Measurements from ENCODE around the gene USP5. TPM values are rescaled to one million over a fixed set of nuclear protein-coding genes. Genes with fewer than 3 reads are reported as not detected.

The USP5 gene
- total RNA-seq, 3 donors from 2014 or later (not counting 1 experiment from before 2014, with no cell fraction given), result 48.3 to 67.2 (median 57.2) TPM

DNA sequence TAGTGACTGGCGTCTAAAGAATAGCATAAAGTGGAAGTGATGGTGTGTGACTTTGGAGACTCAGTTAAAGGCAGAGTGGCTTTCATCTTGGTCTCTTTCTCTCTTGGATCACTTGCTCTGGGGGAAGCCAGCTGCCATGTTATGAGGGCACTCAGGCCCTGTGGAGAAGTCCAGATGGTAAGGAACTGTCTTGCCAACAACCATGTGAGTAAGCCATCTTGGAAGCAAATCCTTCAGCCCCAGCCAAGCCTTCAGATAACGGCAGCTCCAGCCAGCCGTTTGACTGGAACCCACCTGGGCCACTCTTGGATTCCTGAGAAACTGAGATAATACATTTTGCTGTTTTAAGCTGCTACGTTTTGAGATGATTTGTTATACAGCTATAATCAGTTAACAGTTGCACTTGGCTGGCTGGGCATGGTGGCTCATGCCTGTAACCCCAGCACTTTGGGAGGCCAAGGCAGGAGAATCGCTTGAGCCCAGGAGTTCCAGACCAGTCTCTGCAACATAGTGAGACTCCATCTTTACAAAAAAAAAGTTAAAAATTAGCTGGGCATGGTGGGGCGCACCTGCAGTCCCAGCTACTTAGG is 45.0 kb downstream of the USP5 start:
- ATAC-seq (no peak), DNase-seq (no peak)
- H3K27me3 ChIP-seq (ENCODE audit: control insufficient read depth, insufficient read depth, low read length), result no peaks in the 10 kb centered on the region
- Mint-ChIP-seq H3K36me3 (no peaks in the 10 kb centered on the region), H3K4me3 (no peak overlapping the region), H3K27me3 (ENCODE audit: low read depth in 2 of 2) (no peaks in the 10 kb centered on the region), H3K27ac (no peak overlapping the region), H3K4me1 (no peaks in the 10 kb centered on the region), H3K9me3 (no peaks in the 10 kb centered on the region)
- H3K27ac ChIP-seq (ENCODE audit: low read length), result no peak overlapping the region
- H3K36me3 ChIP-seq (ENCODE audit: control insufficient read depth, insufficient read depth, low read length), result no peaks in the 10 kb centered on the region
- no peak for TF ChIP-seq CTCF (IDR thresholded peaks at IDR 0.05)
- intact Hi-C loops (cut with micrococcal nuclease), result no loop called here
- H3K4me1 ChIP-seq (ENCODE audit: control insufficient read depth, insufficient read depth, low read length), result peaks cover 2% of the 10 kb centered on the region
- no peaks in the 10 kb centered on the region for H3K9me3 ChIP-seq (ENCODE audit: control insufficient read depth, insufficient read depth, low read length)
- WGBS (ENCODE audit: insufficient coverage), result 90% methylated on average over 6 of the region's 6 CpGs
- no peak overlapping the region for H3K4me3 ChIP-seq (ENCODE audit: low read length)

DNA sequence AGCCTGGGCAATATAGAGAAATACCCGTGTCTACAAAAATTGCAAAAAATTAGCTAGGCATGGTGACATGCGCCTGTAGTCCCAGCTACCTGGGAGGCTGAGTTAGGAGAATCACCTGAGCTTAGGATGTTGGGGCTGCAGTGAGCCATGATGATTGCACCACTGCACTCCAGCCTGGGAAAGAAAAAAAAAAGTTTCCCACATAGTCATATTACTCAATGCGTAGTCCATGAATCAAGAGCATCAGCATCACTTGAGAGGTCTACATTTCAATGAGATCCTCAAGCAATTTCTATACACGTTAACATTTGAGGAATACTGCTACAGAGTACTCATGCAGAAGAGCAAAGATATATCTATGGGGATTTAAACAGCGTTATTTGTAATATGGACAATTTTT is 47.5 kb downstream of the USP5 start:
- H3K36me3 ChIP-seq (ENCODE audit: control insufficient read depth, insufficient read depth, low read length), result no peaks in the 10 kb centered on the region
- Mint-ChIP-seq H3K9me3 (no peaks in the 10 kb centered on the region), H3K4me1 (no peaks in the 10 kb centered on the region), H3K36me3 (no peaks in the 10 kb centered on the region), H3K27ac (no peak overlapping the region), H3K27me3 (ENCODE audit: low read depth in 2 of 2) (no peaks in the 10 kb centered on the region), H3K4me3 (no peak overlapping the region)
- TF ChIP-seq CTCF (IDR thresholded peaks at IDR 0.05), result no peak
- H3K4me3 ChIP-seq (ENCODE audit: low read length), result no peak overlapping the region
- WGBS (ENCODE audit: insufficient coverage), result 71% methylated on average over 4 of the region's 5 CpGs
- no peak overlapping the region for H3K27ac ChIP-seq (ENCODE audit: low read length)
- no peak for ATAC-seq
- no peak for DNase-seq
- no peaks in the 10 kb centered on the region for H3K9me3 ChIP-seq (ENCODE audit: control insufficient read depth, insufficient read depth, low read length)
- intact Hi-C loops (cut with micrococcal nuclease), result no loop called here
- H3K4me1 ChIP-seq (ENCODE audit: control insufficient read depth, insufficient read depth, low read length), result peaks cover 4% of the 10 kb centered on the region
- H3K27me3 ChIP-seq (ENCODE audit: control insufficient read depth, insufficient read depth, low read length), result no peaks in the 10 kb centered on the region

DNA sequence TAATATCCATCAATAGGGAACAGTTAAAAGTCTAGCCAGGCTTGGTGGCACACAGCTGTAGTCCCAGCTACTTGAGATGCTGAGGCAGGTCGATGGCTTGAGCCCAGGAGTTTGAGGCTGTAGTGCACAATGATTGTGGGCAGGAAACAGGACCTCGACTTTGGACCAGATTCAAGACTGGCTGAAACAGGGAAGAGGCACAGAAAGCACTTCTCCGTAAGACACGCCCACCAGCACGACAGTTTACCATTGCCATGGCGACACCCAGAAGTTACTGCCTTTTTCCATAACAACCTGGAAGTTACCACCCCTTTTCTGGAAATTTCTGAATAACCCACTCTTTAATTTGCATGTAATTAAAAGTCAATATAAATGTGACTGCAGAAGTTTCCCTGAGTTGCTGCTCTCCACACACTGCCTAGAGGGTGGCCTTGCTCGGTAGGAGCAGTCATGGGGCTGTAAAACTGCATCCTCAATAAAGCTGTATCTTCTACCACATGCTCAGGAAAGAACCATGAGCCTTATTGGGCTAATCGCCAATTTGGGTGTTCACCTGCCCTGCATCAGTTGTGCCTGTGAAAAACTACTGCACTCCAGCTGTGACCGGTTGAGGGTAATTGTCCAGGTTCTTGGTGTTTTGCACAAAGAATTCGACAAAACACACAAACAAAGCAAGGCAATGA is 48.0 kb downstream of the USP5 start:
- Histone ChIP-seq H3K27me3 (ENCODE audit: control insufficient read depth, insufficient read depth, low read length) (no peaks in the 10 kb centered on the region), H3K4me1 (ENCODE audit: control insufficient read depth, insufficient read depth, low read length) (peaks cover 9% of the 10 kb centered on the region), H3K9me3 (ENCODE audit: control insufficient read depth, insufficient read depth, low read length) (no peaks in the 10 kb centered on the region), H3K4me3 (ENCODE audit: low read length) (no peak overlapping the region), H3K27ac (ENCODE audit: low read length) (no peak overlapping the region), H3K36me3 (ENCODE audit: control insufficient read depth, insufficient read depth, low read length) (no peaks in the 10 kb centered on the region)
- no peak overlapping the region for H3K27ac Mint-ChIP-seq
- ATAC-seq, result no peak
- no peak overlapping the region for H3K4me3 Mint-ChIP-seq
- no peaks in the 10 kb centered on the region for H3K9me3 Mint-ChIP-seq
- TF ChIP-seq CTCF (IDR thresholded peaks at IDR 0.05), result no peak
- no peak for DNase-seq
- H3K36me3 Mint-ChIP-seq, result no peaks in the 10 kb centered on the region
- WGBS (ENCODE audit: insufficient coverage), result 41% methylated on average over 10 of the region's 10 CpGs
- no peaks in the 10 kb centered on the region for H3K27me3 Mint-ChIP-seq (ENCODE audit: low read depth in 2 of 2)
- H3K4me1 Mint-ChIP-seq, result no peaks in the 10 kb centered on the region
- intact Hi-C loops (cut with micrococcal nuclease), result no loop called here

GRCh38 chr12:6902448-6902847 is 50.5 kb downstream of the USP5 start:
- intact Hi-C loops (cut with micrococcal nuclease), result no loop called here
- ATAC-seq (no peak), DNase-seq (no peak)

More at GRCh38 chr12:6902448-6902847, 50.5 kb downstream of the USP5 start:
- H3K9me3 ChIP-seq (ENCODE audit: control insufficient read depth, insufficient read depth, low read length), result no peaks in the 10 kb centered on the region
- peaks cover 14% of the 10 kb centered on the region for H3K4me1 ChIP-seq (ENCODE audit: control insufficient read depth, insufficient read depth, low read length)
- H3K27ac Mint-ChIP-seq, result no peak overlapping the region
- H3K27ac ChIP-seq (ENCODE audit: low read length), result no peak overlapping the region
- no peaks in the 10 kb centered on the region for H3K9me3 Mint-ChIP-seq
- H3K4me3 ChIP-seq (ENCODE audit: low read length), result no peak overlapping the region
- no peaks in the 10 kb centered on the region for H3K27me3 ChIP-seq (ENCODE audit: control insufficient read depth, insufficient read depth, low read length)
- H3K36me3 Mint-ChIP-seq, result no peaks in the 10 kb centered on the region
- WGBS (ENCODE audit: insufficient coverage), result 91% methylated on average over 2 of the region's 4 CpGs
- no peaks in the 10 kb centered on the region for H3K4me1 Mint-ChIP-seq
- no peak for TF ChIP-seq CTCF (IDR thresholded peaks at IDR 0.05)
- H3K27me3 Mint-ChIP-seq (ENCODE audit: low read depth in 2 of 2), result no peaks in the 10 kb centered on the region
- no peaks in the 10 kb centered on the region for H3K36me3 ChIP-seq (ENCODE audit: control insufficient read depth, insufficient read depth, low read length)
- no peak overlapping the region for H3K4me3 Mint-ChIP-seq

Measured in natural killer cell (primary cell).